Mammary epithelial cell (primary cell): ENCODE data around the gene CDK5.

Experiments
- CTCF ChIP-seq, 2 donors: IDR thresholded peaks in 1 of 2; conservative IDR thresholded peaks in 1 of 2; 2 replicates each; pipeline ENCODE4 v1.5.1; 2011 to 2012; ENCODE audit warnings: inconsistent platforms in 2 of 2, low read length in 2 of 2, mild to moderate bottlenecking in 2 of 2, control low read depth in 1 of 2, low read depth in 1 of 2; ENCODE audit not compliant: insufficient read depth in 1 of 2; ENCODE audit errors: extremely low read depth in 1 of 2
- EZH2 ChIP-seq: IDR thresholded peaks from 2 replicates; pipeline ENCODE4 v1.6.1; 2012; ENCODE audit warnings: low read length, inconsistent platforms, borderline replicate concordance

GRCh38 chr7:151066273-151066974 lies 8.7 kb upstream of the CDK5 start:
- TF ChIP-seq CTCF (conservative IDR thresholded peaks at IDR 0.05 in 1 of 2, IDR thresholded peaks at IDR 0.05 in 1 of 2; ENCODE audit: extremely low read depth in 1 of 2, insufficient read depth in 1 of 2, low read depth in 1 of 2, low read length in 2 of 2) = no peak
- no peak for TF ChIP-seq EZH2
